ENCODE data around the gene SPATS2L. TPM values are rescaled to one million over a fixed set of nuclear protein-coding genes. Genes with fewer than 3 reads are reported as not detected.

Gene SPATS2L
- total RNA-seq, 3 donors from 2014 or later = 61.3 to 67.5 (median 64.5) TPM

DNA sequence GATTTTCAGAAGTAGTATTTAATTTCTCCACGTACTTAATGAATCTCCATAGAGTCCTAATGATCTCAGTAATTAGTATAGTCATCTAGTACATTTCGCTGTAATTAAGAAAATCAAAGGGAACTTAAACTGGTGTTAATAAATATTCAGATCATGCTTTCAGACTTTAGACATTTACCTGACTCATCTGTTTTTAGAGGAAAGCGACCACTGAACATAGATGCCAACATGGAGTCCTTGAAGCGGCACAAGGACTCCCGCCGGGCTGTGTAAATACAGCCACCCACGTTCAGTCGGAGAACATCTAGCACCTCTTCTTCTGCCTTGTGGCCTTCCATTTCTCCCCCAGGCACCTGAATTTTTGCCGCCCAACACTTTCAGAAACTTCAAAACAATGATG is 200.2 kb downstream of the SPATS2L start:
- H3K4me1 ChIP-seq = no peaks in the 10 kb centered on the region
- no peak overlapping the region for H3K4me3 ChIP-seq
- TF ChIP-seq POLR2A (IDR thresholded peaks at IDR 0.05) = no peak
- TF ChIP-seq, protein P1, sequence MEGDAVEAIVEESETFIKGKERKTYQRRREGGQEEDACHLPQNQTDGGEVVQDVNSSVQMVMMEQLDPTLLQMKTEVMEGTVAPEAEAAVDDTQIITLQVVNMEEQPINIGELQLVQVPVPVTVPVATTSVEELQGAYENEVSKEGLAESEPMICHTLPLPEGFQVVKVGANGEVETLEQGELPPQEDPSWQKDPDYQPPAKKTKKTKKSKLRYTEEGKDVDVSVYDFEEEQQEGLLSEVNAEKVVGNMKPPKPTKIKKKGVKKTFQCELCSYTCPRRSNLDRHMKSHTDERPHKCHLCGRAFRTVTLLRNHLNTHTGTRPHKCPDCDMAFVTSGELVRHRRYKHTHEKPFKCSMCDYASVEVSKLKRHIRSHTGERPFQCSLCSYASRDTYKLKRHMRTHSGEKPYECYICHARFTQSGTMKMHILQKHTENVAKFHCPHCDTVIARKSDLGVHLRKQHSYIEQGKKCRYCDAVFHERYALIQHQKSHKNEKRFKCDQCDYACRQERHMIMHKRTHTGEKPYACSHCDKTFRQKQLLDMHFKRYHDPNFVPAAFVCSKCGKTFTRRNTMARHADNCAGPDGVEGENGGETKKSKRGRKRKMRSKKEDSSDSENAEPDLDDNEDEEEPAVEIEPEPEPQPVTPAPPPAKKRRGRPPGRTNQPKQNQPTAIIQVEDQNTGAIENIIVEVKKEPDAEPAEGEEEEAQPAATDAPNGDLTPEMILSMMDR (IDR thresholded peaks at IDR 0.05) = no peak
- no peaks in the 10 kb centered on the region for H3K36me3 ChIP-seq
- no peak for DNase-seq (ENCODE audit: low spot score in 2 of 2)
- H3K27me3 ChIP-seq = no peaks in the 10 kb centered on the region
- no peaks in the 10 kb centered on the region for H3K9me3 ChIP-seq
- intact Hi-C loops (cut with DNase I; ENCODE audit: low total_unique reads) = no loop called here
- no peak overlapping the region for H3K27ac ChIP-seq

DNA sequence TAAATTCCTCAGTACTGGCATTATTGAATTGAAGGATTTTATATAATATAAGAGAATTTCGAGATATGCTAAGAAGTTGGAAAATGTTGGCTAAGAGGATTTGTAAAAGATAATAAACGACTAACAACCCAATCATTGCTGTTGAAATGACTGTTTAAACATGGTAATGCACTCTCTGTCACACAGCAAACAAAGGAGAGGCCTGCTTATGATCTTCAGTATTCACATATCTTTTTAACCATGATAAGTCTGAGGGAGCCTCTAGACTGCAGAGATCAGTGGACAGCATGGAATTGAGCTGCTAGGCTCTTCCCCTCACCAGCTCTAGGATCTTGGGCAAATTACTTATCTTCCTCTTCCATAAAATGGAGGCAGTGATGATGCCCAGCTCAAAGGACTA is 200.7 kb downstream of the SPATS2L start:
- TF ChIP-seq, protein P1 (IDR thresholded peaks at IDR 0.05) = no peak
- TF ChIP-seq POLR2A (IDR thresholded peaks at IDR 0.05) (no peak), POLR2AphosphoS5 (IDR thresholded peaks at IDR 0.05) (no peak)
- no peak overlapping the region for H3K4me3 ChIP-seq
- no peaks in the 10 kb centered on the region for H3K4me1 ChIP-seq
- no peaks in the 10 kb centered on the region for H3K27me3 ChIP-seq
- intact Hi-C loops (cut with DNase I; ENCODE audit: low total_unique reads) = no loop called here
- DNase-seq (ENCODE audit: low spot score in 2 of 2) = no peak
- no peaks in the 10 kb centered on the region for H3K36me3 ChIP-seq
- H3K27ac ChIP-seq = no peak overlapping the region
- H3K9me3 ChIP-seq = no peaks in the 10 kb centered on the region

DNA sequence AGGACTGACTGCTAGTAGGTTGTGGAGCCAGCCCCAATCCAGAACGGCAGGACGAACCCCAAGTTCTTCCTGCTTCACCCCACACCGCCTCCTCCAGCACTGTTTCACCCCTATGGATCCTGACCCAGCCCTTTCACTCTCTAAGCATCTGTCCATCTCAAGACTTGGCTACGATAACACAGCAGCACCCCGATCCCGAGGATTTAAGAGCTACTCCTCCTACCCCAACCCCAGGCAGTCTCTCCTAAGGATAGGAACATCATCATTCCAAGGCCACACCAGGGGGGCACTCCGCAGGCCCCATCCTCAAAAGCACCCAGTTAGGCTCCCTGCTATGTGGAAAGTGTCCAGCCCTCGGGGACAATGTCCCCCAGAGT is 202.7 kb downstream of the SPATS2L start:
- Histone ChIP-seq H3K9me3 (no peaks in the 10 kb centered on the region), H3K4me1 (no peaks in the 10 kb centered on the region), H3K27ac (peak overlapping the region; percentile 90 to 93), H3K36me3 (no peaks in the 10 kb centered on the region), H3K27me3 (no peaks in the 10 kb centered on the region), H3K4me3 (peak overlapping the region; percentile 59 to 93 (median 84))
- no peak for DNase-seq (ENCODE audit: low spot score in 2 of 2)
- intact Hi-C loops (cut with DNase I; ENCODE audit: low total_unique reads) = no loop called here
- no peak for TF ChIP-seq POLR2AphosphoS5 (IDR thresholded peaks at IDR 0.05)
- TF ChIP-seq, protein P1 (IDR thresholded peaks at IDR 0.05) = no peak
- no peak for TF ChIP-seq POLR2A (IDR thresholded peaks at IDR 0.05)

- Histone ChIP-seq H3K27me3 (no peaks in the 10 kb centered on the region), H3K27ac (peak within 1 kb of the TSS; percentile 90 to 93), H3K4me3 (peak within 1 kb of the TSS; percentile 59 to 93 (median 84)), H3K4me1 (no peaks in the 10 kb centered on the region), H3K36me3 (no peaks in the 10 kb centered on the region), H3K9me3 (no peaks in the 10 kb centered on the region)
- TF ChIP-seq POLR2A (IDR thresholded peaks at IDR 0.05) (peak; percentile 10), POLR2AphosphoS5 (IDR thresholded peaks at IDR 0.05) (peak; percentile 18 to 83 (median 68))
- TF ChIP-seq, protein P1 (IDR thresholded peaks at IDR 0.05) = peak; percentile 52 to 82 (median 55)
- intact Hi-C loops (cut with DNase I; ENCODE audit: low total_unique reads) = no loop called here
- peak; percentile 82 to 93 for DNase-seq (ENCODE audit: low spot score in 2 of 2)
These were observed 203.3 kb downstream of the SPATS2L start, which contains the start of gene KCTD18 for GRCh38 chr2:200509612-200510433. Gene KCTD18, minus strand, starts transcription at chr2:200510068. Its CDS starts 3,052 bp downstream, at chr2:200507016.

DNA sequence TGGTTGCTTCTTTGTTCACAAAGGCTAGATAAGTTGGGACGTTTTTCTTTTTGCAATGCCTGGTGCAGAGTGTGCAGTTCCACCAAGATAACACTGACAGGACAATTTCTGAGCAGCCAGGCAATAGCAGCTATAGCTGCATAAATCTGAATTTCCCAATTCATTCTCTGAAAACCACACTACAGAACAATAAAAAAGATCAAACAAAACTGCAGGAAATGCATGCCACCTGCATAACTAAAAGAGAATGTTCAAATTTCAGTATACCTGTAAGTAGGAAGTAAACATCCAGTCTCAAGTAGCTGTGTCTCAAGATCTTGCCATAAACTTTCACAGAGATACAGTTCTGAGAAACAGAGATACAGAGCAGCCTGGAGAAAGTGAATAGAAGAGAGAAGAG is 208.7 kb downstream of the SPATS2L start:
- no peaks in the 10 kb centered on the region for H3K9me3 ChIP-seq
- no peaks in the 10 kb centered on the region for H3K4me1 ChIP-seq
- no peak for TF ChIP-seq POLR2A (IDR thresholded peaks at IDR 0.05)
- TF ChIP-seq POLR2AphosphoS5 (IDR thresholded peaks at IDR 0.05) = no peak
- TF ChIP-seq, protein P1 (IDR thresholded peaks at IDR 0.05) = no peak
- H3K27me3 ChIP-seq = no peaks in the 10 kb centered on the region
- intact Hi-C loops (cut with DNase I; ENCODE audit: low total_unique reads) = no loop called here
- no peaks in the 10 kb centered on the region for H3K36me3 ChIP-seq
- no peak overlapping the region for H3K4me3 ChIP-seq
- DNase-seq (ENCODE audit: low spot score in 2 of 2) = no peak
- no peak overlapping the region for H3K27ac ChIP-seq

Measured in breast epithelium (tissue), 4 donors.